ENCODE measurements around the gene DECR2.
A peak's percentile ranks its signal among the peaks of the same experiment; 100 is the strongest.
"Not testable (repeated sequence)": the region's sequence is repeated elsewhere in the genome, so short reads cannot be mapped to it uniquely, and the experiment has no call there.

The DECR2 gene, protein sequence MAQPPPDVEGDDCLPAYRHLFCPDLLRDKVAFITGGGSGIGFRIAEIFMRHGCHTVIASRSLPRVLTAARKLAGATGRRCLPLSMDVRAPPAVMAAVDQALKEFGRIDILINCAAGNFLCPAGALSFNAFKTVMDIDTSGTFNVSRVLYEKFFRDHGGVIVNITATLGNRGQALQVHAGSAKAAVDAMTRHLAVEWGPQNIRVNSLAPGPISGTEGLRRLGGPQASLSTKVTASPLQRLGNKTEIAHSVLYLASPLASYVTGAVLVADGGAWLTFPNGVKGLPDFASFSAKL

DNA sequence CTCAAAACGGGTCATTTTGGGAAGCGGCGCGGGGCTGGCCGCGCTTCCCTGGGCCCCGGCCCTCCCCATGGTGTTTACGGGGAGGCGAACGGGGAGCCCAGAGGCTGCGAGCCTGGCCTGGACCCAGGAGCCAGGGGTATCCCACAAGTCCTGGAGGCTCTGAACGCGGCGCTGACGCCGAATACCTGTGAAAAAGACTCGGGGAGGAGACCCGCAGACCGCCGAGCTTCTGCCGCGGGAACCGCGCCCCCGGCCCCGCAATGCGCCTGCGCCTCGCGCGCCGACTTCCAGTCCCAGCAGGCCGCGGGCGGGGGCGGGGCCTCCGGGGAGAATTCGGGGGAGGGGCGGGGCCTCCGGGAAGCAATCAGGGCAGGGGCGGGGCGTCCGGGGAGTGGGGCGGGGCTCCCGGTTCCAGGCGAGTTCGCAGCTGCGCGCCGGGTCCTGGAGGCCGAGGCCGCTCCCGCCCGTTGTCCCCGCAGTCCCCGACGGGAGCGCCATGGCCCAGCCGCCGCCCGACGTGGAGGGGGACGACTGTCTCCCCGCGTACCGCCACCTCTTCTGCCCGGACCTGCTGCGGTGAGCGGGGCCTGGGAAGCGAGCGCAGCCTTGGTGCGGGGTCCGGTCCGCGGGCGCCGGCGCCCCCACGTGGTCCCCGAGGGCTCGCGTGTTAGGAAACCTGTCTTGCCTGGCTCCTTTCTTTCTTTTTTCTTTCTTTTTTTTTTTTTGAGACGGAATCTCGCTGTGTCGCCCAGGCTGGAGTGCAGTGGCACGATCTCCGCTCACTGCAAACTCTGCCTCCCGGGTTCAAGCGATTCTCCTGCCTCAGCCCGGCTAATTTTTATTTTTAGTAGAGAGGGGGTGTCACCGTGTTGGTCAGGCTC is at the start of gene DECR2:
DECR2 (plus strand) TSS at position 418 of the 881 bp plus-strand sequence; CDS start at position 497, 79 bp downstream.
- peak; percentile 99 to 100 for DNase-seq

DNA sequence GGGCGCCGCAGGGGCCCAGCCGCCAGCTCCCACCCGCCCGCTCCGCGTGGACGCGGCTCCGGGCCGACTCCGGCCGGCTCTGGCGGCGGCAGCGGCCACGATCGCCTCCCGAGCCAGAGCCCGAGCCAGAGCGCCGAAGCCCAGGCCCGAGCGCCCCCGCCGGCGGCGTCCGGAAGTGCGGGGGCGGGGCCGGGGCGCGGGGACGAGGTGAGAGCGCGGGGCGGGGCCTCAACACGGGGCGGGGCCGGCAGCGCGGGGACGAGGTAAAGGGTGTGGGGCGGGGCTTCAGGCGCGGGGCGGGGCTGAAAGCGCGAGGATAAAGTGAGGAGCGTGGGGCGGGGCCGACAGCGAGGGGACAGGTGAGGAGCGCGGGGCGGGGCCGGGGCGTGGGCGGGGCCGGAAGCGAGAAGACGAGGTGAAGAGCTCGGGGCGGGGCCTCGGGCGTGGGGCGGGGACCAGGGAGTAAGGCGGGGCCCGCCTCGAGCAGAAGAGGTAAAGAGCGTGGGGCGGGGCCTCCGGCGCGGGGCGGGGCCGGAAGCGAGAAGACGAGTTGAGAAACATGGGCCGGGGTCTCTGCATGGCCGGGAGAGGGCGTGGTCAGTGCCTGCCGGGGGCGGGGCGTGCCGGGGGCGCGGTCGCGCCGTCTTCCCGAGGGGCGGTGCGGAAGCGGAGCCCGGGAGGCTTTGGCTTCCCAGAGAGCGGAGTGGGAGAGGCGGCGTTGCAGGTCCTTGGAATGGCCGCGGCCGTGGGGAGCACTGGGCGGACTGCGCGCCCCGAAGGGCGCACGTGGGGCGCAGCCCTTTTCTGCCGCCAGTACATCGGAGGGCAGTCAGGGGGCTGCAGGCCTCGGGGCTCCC is 48.9 kb upstream of the DECR2 start, which contains the start of gene AXIN1:
AXIN1 (minus strand) TSS at position 177 of the 857 bp plus-strand sequence. CDS start 5,698 bp downstream, outside the sequence.
- peak; percentile 100 for DNase-seq

DNA sequence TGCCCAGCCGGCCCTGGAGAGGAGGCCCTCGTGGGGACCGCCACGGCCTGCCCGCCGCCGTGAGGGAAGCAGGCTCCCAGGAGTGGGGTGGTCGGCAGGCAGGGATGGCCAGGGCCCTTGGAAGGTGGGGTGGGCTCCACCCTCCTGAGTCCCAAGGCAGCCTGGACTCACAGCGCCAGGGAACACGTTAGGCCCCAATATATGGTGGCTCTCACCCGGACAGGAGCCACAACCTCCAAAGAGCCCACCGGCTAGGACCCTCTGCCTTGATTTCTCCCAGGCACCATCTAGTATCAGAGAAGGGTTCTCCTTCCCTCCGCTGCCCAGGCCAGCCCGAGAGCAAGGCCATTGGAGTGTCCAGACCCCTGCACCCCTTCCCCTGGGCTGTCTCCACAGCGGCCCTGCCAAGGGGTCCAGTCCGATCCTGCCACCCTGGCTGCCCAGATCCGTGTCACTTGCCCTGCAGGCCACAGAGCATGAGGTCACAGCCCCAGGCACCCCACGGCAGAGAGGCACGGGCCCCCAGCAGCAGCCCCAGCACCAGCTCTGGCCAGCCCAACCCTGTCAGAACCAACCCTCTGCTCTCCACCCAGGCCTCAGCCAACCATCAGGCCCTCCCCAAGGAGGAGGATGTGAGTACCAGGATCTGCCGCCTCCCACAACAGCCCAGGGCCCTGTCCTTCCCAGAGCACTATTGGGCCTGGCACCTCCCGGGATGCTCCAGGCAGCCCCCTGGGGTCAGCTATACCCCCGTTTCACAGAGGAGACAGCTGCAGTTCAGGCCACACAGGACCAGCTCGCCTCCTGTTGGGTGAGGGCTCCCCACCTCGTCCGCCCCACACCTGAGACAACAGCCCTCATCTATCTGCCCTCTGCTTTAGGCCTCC is 48.0 kb upstream of the DECR2 start:
- no peak for DNase-seq

- DNase-seq, result no peak
Observed at GRCh38 chr16:354291-354881, 47.3 kb upstream of the DECR2 start.

DNA sequence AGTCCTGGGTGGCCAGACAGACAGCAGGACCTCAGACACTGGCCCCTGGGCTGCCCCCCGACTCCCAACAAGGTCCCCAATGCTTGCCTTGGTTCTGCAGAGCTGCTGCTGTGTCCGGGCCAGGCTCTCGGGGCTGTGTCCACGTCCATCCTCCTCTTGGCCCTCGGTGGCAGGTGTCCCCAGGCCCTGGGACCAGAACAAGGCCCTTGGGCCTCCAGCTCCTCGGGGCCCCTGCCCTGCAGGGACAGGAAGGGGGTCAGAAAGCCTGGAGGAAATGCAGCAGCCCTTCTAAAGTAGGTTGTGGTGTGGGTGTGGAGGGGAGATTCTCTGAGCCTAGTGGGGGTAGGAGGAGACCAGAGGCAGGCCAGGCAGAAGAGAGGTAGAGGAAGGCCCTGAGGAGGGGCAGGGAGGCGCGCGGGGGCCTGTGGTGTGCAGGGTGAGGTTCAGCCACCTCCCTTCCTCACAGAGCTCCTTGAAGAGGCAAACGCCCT is 46.7 kb upstream of the DECR2 start:
- DNase-seq, result no peak

DNA sequence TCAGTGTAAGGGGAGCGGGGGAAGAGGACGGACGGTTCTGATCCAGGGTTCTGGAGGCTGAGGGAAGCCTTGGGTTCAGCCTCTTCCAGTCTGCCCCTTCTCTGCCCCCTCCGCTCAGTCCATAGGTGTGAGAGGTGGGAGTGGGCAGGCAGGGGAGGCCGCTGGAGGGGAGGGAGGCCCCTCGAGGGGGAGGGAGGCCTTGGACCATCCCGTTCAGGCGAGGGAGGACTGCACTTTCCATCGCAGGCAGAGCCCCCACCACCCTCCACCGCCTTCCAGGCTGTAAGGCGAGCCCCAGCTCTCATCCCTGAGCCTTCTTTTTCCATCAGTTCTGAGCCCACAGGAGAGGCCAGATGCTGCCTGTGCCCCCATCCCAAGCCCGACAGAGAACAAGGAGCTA is 44.9 kb upstream of the DECR2 start:
- DNase-seq, result no peak

GRCh38 chr16:359067-359763 is 42.5 kb upstream of the DECR2 start:
- no peak for DNase-seq

DNA sequence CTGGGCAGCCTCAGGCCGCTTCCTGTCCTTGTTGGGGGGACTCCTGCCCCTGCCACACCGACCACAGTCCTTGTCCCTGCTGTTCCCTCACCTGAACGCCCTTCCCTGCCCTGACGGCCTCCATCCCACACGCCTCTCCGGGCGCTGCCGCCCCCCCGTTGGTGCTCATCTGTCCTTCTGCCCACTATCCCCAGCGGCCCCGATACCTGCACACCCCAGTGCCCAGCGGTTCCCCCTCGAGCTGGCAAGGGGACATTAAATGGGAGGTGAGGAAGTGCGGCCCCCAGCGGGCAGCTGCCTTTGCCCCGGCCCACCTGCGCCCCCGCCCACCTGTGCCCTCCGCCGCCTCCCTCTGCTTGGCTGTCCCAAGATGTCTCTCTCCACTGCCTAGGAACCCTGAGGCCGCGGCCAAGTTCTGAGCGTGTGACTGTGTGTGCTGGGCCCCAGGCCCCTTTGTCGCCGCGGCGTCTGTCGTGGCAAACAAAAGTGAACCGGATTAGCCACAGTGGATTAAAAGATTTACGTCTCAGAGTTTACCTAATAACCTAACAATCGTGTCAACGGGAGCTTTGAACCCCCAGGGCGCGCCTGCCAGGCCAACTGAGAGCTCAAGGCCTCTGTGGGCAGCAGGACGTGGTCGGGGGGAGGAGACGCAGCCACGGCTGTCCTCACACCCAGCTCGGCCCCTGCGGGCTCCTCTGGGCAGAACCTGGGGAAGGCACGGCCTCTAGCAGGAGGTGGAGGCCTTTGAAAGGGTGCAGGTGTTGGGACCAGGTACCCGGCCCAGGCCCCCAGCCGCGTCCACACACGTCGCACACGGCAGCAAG is 41.6 kb upstream of the DECR2 start:
- no peak for DNase-seq

- DNase-seq, result no peak
Observed at GRCh38 chr16:360698-361336, 40.9 kb upstream of the DECR2 start.

GRCh38 chr16:361341-361871 is 40.3 kb upstream of the DECR2 start:
- DNase-seq, result no peak

- peak; percentile 61 to 65 for DNase-seq
Observed at GRCh38 chr16:361872-362701, 39.6 kb upstream of the DECR2 start.

DNA sequence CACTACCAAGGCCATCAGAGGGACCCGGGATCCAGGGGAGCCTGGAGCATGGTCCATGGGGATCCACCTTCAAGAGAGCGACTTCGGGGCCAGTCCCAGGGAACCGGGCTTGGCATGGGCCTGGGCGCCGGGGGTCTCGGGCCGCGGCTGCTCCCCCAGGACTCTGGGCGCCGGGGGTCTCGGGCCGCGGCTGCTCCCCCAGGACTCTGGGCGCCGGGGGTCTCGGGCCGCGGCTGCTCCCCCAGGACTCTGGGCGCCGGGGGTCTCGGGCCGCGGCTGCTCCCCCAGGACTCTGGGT is 39.0 kb upstream of the DECR2 start:
- not testable (repeated sequence) for DNase-seq

GRCh38 chr16:363110-363765 is 38.4 kb upstream of the DECR2 start:
- no peak for DNase-seq

DNA sequence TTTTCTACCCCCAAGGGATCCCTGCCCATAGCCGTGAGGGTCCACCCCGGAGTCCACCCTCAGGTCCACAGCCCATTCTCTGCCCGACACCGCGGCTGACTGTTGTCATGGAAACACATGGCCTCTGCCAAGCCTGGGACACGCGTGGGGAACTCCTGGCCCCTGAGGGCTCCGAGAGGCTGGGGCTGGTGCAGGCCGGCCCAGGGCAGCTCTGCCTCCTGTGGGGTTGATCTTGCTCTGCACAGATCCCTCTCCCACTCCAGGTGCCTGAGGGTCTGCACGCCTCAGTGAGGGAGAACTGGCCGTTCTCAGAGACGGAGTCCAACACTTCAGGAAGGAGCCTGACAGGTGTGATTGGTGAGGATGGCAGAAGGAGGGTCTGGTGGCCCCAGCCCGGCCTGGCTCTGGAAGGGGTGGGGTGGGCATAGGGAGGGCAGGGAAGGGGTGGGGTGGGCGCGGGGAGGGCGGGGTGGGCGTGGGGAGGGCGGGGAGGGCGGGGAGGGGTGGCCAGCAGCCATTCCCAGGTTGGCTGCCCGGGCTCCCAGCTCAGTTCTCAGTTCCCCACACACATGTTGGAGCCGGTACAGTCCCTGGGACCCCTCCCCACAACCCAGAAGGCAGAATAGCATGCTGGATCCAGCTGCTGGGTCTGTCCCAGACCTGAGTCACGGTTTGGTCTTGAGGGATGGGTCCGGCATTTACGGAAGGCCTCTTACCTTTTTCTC is 37.8 kb upstream of the DECR2 start:
- DNase-seq, result no peak

- DNase-seq, result no peak
Observed at GRCh38 chr16:364595-365491, 36.8 kb upstream of the DECR2 start.

DNA sequence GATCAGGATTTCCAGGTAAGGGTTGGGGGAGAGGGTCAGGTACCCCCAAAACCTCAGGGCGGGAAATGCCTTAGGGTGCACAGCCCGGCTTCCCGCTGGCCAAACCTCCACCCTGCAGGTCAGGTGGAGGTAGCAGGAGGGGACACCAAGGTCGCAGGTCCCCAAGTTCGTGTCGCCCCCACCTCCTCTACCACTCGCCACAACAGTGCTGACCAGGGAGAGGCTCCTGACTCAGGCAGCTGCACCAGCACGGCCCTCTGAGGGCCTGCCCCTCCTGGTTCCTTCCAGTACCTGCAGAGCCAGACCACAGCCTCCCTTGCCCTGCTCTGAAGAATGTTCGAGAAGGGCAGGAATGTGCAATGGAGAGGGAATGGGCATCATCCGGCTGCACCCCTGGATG is 35.2 kb upstream of the DECR2 start:
- DNase-seq, result no peak

All from stimulated activated CD4-positive, alpha-beta T cell treated with anti-CD3 and anti-CD28 coated beads, Interleukin-2, amount 100 ng/mL, for 48 hours (primary cell).